ENCODE measurements around the gene PCDHAC1.

The PCDHAC1 gene

DNA sequence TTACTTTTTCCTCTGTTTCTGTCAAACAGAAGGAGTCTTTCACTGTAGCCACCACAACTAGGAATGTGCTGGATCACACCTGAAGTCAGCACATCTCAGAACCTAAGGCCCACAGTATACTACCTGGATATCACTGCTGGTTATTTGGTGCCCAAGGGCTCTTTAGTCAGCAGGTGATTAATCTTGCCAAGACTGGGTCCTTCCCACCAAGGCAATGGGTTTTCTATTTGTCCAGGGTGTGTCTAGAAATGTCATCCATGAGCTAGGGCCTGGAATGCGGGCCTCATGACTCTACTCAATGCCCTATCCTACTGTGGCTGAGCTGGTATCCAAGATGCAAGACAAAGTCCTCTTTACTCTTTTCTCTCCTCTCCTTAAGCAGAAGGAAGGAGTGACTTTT is 9.8 kb upstream of the PCDHAC1 start:
- no peak for ATAC-seq
- TF ChIP-seq SNAI2 (CRISPR knock-in tag; IDR thresholded peaks at IDR 0.05) (no peak), TCF4 (CRISPR knock-in tag; IDR thresholded peaks at IDR 0.05; ENCODE audit: borderline replicate concordance) (no peak), ZC3H10 (CRISPR knock-in tag; IDR thresholded peaks at IDR 0.05) (no peak), ESRRG (CRISPR knock-in tag; IDR thresholded peaks at IDR 0.05) (no peak), TOX (CRISPR knock-in tag; IDR thresholded peaks at IDR 0.05; ENCODE audit: borderline replicate concordance) (no peak), ZNF8 (CRISPR knock-in tag; IDR thresholded peaks at IDR 0.05) (no peak)
- TF ChIP-seq, protein P1, sequence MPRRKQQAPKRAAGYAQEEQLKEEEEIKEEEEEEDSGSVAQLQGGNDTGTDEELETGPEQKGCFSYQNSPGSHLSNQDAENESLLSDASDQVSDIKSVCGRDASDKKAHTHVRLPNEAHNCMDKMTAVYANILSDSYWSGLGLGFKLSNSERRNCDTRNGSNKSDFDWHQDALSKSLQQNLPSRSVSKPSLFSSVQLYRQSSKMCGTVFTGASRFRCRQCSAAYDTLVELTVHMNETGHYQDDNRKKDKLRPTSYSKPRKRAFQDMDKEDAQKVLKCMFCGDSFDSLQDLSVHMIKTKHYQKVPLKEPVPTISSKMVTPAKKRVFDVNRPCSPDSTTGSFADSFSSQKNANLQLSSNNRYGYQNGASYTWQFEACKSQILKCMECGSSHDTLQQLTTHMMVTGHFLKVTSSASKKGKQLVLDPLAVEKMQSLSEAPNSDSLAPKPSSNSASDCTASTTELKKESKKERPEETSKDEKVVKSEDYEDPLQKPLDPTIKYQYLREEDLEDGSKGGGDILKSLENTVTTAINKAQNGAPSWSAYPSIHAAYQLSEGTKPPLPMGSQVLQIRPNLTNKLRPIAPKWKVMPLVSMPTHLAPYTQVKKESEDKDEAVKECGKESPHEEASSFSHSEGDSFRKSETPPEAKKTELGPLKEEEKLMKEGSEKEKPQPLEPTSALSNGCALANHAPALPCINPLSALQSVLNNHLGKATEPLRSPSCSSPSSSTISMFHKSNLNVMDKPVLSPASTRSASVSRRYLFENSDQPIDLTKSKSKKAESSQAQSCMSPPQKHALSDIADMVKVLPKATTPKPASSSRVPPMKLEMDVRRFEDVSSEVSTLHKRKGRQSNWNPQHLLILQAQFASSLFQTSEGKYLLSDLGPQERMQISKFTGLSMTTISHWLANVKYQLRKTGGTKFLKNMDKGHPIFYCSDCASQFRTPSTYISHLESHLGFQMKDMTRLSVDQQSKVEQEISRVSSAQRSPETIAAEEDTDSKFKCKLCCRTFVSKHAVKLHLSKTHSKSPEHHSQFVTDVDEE (CRISPR knock-in tag; IDR thresholded peaks at IDR 0.05), result no peak

DNA sequence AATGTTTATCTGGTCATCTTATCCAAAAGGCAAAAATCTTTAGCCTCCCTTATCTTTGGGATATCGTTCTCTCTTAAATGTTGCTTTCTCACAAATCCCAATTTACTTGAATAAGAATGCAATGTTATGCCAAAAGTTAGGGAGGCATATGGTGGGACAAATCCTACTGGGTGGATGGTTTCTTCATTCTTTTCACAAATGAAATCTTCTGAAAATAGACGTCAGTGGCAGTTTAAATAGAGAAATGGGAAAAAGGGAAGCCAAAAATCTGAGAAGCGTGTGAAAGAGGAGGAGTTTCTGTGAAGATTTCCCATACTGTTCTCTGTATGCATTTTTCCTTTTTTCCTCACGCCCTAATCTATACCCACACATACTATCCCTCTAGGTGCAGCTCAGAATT is 2.5 kb upstream of the PCDHAC1 start:
- ATAC-seq, result no peak
- TF ChIP-seq PPARA (CRISPR knock-in tag; IDR thresholded peaks at IDR 0.05; ENCODE audit: borderline replicate concordance), result no peak
- no peak for TF ChIP-seq ZNF70 (CRISPR knock-in tag; IDR thresholded peaks at IDR 0.05)
- TF ChIP-seq ZNF565 (CRISPR knock-in tag; conservative IDR thresholded peaks at IDR 0.05; ENCODE audit: low read depth), result no peak
- no peak for TF ChIP-seq CSRNP3 (CRISPR knock-in tag; IDR thresholded peaks at IDR 0.05)
- TF ChIP-seq TCF4 (CRISPR knock-in tag; IDR thresholded peaks at IDR 0.05; ENCODE audit: borderline replicate concordance), result no peak
- TF ChIP-seq, protein P2, sequence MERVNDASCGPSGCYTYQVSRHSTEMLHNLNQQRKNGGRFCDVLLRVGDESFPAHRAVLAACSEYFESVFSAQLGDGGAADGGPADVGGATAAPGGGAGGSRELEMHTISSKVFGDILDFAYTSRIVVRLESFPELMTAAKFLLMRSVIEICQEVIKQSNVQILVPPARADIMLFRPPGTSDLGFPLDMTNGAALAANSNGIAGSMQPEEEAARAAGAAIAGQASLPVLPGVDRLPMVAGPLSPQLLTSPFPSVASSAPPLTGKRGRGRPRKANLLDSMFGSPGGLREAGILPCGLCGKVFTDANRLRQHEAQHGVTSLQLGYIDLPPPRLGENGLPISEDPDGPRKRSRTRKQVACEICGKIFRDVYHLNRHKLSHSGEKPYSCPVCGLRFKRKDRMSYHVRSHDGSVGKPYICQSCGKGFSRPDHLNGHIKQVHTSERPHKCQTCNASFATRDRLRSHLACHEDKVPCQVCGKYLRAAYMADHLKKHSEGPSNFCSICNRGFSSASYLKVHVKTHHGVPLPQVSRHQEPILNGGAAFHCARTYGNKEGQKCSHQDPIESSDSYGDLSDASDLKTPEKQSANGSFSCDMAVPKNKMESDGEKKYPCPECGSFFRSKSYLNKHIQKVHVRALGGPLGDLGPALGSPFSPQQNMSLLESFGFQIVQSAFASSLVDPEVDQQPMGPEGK (CRISPR knock-in tag; IDR thresholded peaks at IDR 0.05; ENCODE audit: borderline replicate concordance), result no peak
- no peak for TF ChIP-seq TOX (CRISPR knock-in tag; IDR thresholded peaks at IDR 0.05; ENCODE audit: borderline replicate concordance)
- TF ChIP-seq, protein P3, sequence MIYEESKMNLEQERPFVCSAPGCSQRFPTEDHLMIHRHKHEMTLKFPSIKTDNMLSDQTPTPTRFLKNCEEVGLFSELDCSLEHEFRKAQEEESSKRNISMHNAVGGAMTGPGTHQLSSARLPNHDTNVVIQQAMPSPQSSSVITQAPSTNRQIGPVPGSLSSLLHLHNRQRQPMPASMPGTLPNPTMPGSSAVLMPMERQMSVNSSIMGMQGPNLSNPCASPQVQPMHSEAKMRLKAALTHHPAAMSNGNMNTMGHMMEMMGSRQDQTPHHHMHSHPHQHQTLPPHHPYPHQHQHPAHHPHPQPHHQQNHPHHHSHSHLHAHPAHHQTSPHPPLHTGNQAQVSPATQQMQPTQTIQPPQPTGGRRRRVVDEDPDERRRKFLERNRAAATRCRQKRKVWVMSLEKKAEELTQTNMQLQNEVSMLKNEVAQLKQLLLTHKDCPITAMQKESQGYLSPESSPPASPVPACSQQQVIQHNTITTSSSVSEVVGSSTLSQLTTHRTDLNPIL (CRISPR knock-in tag; IDR thresholded peaks at IDR 0.05; ENCODE audit: low read depth), result no peak
- no peak for TF ChIP-seq ESRRG (CRISPR knock-in tag; IDR thresholded peaks at IDR 0.05)
- no peak for TF ChIP-seq ZFP30 (CRISPR knock-in tag; IDR thresholded peaks at IDR 0.05)

DNA sequence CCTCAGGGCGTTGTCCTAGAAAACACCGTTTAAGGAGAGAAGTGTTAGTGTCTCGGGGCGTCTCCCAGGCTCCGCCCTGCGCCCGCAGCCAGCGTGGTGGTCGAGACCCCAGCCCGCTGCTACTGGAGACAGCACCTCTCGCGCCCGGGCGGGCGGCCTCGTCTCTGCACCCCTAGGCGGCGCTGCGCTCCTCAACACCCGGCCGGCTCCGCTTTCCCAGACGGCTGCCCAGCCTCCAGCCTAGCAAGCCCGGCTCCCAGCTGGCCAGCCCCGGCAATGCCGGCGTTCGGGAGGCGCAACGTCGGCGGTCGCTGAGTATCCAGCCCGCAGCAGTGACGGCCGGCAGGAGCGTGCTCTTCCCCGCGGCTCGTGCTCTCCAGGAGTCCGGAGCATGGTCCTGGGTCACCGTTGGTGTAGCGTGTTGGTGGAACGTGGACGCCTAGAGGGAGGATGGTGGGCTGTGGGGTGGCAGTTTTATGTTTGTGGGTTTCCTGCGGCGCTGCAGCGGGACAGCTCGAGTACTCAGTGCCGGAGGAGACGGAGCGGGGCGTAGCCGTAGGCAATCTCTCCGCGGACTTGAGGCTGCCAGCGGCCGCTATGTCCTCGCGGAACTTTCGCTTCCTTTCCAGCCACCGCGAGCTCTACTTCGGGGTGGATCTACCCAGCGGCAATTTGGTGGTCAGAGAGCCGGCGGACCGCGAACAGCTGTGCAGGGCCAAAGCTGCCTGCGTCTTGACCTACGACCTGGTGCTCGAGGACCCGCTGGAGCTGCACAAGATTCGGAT is 536 bp downstream of the PCDHAC1 start:
- peak; percentile 98 for ATAC-seq

More for the DNA sequence above, 536 bp downstream of the PCDHAC1 start:
- no peak for TF ChIP-seq CSDC2 (CRISPR knock-in tag; IDR thresholded peaks at IDR 0.05)
- TF ChIP-seq TCF4 (CRISPR knock-in tag; IDR thresholded peaks at IDR 0.05; ENCODE audit: borderline replicate concordance), result 0 out of 2 replicates have a peak, but pooled peaks have one; percentile 18
- TF ChIP-seq SNAI2 (CRISPR knock-in tag; IDR thresholded peaks at IDR 0.05), result no peak
- TF ChIP-seq, protein P2 (CRISPR knock-in tag; IDR thresholded peaks at IDR 0.05; ENCODE audit: borderline replicate concordance), result no peak
- TF ChIP-seq CSRNP3 (CRISPR knock-in tag; IDR thresholded peaks at IDR 0.05), result no peak
- TF ChIP-seq ZC3H10 (CRISPR knock-in tag; IDR thresholded peaks at IDR 0.05), result no peak
- TF ChIP-seq, protein P4, sequence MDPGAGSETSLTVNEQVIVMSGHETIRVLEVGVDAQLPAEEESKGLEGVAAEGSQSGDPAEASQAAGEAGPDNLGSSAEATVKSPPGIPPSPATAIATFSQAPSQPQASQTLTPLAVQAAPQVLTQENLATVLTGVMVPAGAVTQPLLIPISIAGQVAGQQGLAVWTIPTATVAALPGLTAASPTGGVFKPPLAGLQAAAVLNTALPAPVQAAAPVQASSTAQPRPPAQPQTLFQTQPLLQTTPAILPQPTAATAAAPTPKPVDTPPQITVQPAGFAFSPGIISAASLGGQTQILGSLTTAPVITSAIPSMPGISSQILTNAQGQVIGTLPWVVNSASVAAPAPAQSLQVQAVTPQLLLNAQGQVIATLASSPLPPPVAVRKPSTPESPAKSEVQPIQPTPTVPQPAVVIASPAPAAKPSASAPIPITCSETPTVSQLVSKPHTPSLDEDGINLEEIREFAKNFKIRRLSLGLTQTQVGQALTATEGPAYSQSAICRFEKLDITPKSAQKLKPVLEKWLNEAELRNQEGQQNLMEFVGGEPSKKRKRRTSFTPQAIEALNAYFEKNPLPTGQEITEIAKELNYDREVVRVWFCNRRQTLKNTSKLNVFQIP (CRISPR knock-in tag; IDR thresholded peaks at IDR 0.05; ENCODE audit: borderline replicate concordance, low read depth), result no peak
- TF ChIP-seq ESRRG (CRISPR knock-in tag; IDR thresholded peaks at IDR 0.05), result no peak
- no peak for TF ChIP-seq ZFP30 (CRISPR knock-in tag; IDR thresholded peaks at IDR 0.05)
- TF ChIP-seq OSR1 (CRISPR knock-in tag; IDR thresholded peaks at IDR 0.05), result no peak
- 0 out of 2 replicates have a peak, but pooled peaks have one; percentile 18 for TF ChIP-seq ZNF8 (CRISPR knock-in tag; IDR thresholded peaks at IDR 0.05)
- no peak for TF ChIP-seq RARB (CRISPR knock-in tag; IDR thresholded peaks at IDR 0.05)

Measured in SK-N-SH treated with all-trans-retinoic acid at 6 μM for 48 hours (cell line).